ENCODE measurements around the gene EMC10. TPM values are rescaled to one million over a fixed set of nuclear protein-coding genes. Genes with fewer than 3 reads are reported as not detected.

The EMC10 gene
- total RNA-seq, 4 donors from 2014 or later: 48.5 to 79.4 (median 59.7) TPM

- no peak for TF ChIP-seq CTCF (IDR thresholded peaks at IDR 0.05)
- no peak for TF ChIP-seq POLR2A (IDR thresholded peaks at IDR 0.05)
- TF ChIP-seq EP300 (IDR thresholded peaks at IDR 0.05): no peak
- 96 to 98% methylated on average over 3 of the region's 3 CpGs for WGBS, 2 donors
- DNase-seq (ENCODE audit: low spot score in 2 of 2): no peak
- Histone ChIP-seq H3K27ac (no peak overlapping the region), H3K27me3 (peaks cover 0 to 36% of the 10 kb centered on the region in 2 donors), H3K4me3 (no peak overlapping the region), H3K9me3 (peaks cover 0 to 4% (median 0%) of the 10 kb centered on the region in 4 donors), H3K4me1 (no peaks in the 10 kb centered on the region), H3K36me3 (no peaks in the 10 kb centered on the region)
Measured at GRCh38 chr19:50453243-50453642, 23.1 kb upstream of the EMC10 start.

GRCh38 chr19:50455992-50456391 lies 20.3 kb upstream of the EMC10 start:
- peaks cover 0 to 49% of the 10 kb centered on the region in 2 donors for H3K27me3 ChIP-seq
- no peaks in the 10 kb centered on the region for H3K4me1 ChIP-seq
- H3K27ac ChIP-seq: no peak overlapping the region
- TF ChIP-seq EP300 (IDR thresholded peaks at IDR 0.05): no peak
- TF ChIP-seq POLR2A (IDR thresholded peaks at IDR 0.05): no peak
- no peak for TF ChIP-seq CTCF (IDR thresholded peaks at IDR 0.05)
- no peak for DNase-seq (ENCODE audit: low spot score in 2 of 2)
- H3K36me3 ChIP-seq: no peaks in the 10 kb centered on the region
- 80 to 87% methylated on average over 2 of the region's 2 CpGs for WGBS, 2 donors
- no peaks in the 10 kb centered on the region for H3K9me3 ChIP-seq
- no peak overlapping the region for H3K4me3 ChIP-seq

GRCh38 chr19:50457300-50457699 lies 19.0 kb upstream of the EMC10 start:
- peaks cover 0 to 53% of the 10 kb centered on the region in 2 donors for H3K27me3 ChIP-seq
- H3K4me3 ChIP-seq: no peak overlapping the region
- WGBS, 2 donors: 85 to 89% methylated on average over 5 of the region's 5 CpGs

DNA sequence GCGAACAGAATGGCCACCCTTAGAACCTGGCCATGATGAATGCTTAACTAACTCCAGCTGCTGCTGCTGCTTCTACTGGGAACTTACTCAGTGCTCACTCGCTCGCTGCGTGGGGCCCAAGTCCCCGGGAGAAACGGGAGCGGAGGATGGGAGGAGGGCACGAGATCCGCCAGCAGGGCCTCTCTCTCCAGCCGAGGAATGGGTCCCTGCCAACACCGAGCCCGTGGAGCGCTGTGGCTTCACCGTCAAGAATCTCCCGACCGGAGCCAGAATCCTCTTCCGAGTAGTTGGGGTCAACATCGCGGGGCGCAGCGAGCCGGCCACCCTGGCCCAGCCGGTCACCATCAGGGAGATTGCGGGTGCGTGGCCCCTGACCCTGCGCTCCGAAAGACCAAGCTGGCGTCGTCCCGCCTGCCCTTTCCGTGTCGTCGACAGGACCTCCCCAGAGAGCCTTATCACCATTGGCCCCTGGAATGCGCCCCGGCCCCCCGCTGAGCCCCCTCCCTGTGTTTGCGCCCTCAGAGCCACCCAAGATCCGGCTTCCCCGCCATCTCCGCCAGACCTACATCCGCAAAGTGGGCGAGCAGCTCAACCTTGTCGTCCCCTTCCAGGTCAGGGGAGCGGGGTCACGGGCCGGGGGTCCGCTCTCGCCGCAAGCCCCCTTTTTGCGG lies 17.8 kb upstream of the EMC10 start:
- H3K27me3 ChIP-seq: peaks cover 0 to 47% of the 10 kb centered on the region in 2 donors
- 36 to 53% methylated on average over 42 to 50 of the region's 50 CpGs for WGBS, 2 donors
- H3K36me3 ChIP-seq: no peaks in the 10 kb centered on the region

More at GRCh38 chr19:50457300-50457699, 19.0 kb upstream of the EMC10 start:
- H3K27ac ChIP-seq: no peak overlapping the region
- no peaks in the 10 kb centered on the region for H3K36me3 ChIP-seq
- no peak for DNase-seq (ENCODE audit: low spot score in 2 of 2)
- H3K4me1 ChIP-seq: no peaks in the 10 kb centered on the region
- TF ChIP-seq POLR2A (IDR thresholded peaks at IDR 0.05) (no peak), CTCF (IDR thresholded peaks at IDR 0.05) (no peak), EP300 (IDR thresholded peaks at IDR 0.05) (no peak)
- H3K9me3 ChIP-seq: no peaks in the 10 kb centered on the region

More for the DNA sequence above, 17.8 kb upstream of the EMC10 start:
- no peak for DNase-seq (ENCODE audit: low spot score in 2 of 2)
- no peak overlapping the region for H3K4me3 ChIP-seq
- H3K27ac ChIP-seq: no peak overlapping the region
- TF ChIP-seq POLR2A (IDR thresholded peaks at IDR 0.05) (no peak), EP300 (IDR thresholded peaks at IDR 0.05) (no peak), CTCF (IDR thresholded peaks at IDR 0.05) (no peak)
- no peaks in the 10 kb centered on the region for H3K4me1 ChIP-seq
- no peaks in the 10 kb centered on the region for H3K9me3 ChIP-seq
